DMS79 treated with DMSO at 0.1 percent for 48 hours (cell line): ENCODE measurements around the gene IL1RAPL2.

Experiments
- DNase-seq: peaks from one replicate; lab custom pipeline; 2025; lab: John Stamatoyannopoulos, UW

The IL1RAPL2 gene

DNA sequence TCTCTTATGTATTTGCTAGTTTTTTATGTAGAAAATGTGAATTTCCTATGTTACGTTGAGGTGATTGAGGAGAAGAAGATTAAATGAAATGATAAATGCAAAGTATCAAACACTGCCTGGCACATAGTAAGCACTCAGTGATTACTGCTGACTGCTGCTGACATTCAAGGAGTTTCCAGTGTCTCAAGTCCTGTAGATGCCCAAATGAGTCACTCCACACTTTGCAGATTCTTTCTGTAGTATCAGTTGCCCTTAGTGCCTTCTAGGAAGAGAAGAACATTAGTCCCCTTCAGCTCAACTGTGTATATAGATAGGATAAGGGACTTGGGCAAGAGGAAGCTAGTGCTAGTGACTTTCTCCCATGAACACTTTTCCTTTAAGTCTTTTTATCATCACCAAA, 895.0 kb downstream of the IL1RAPL2 start:
- no peak for DNase-seq

DNA sequence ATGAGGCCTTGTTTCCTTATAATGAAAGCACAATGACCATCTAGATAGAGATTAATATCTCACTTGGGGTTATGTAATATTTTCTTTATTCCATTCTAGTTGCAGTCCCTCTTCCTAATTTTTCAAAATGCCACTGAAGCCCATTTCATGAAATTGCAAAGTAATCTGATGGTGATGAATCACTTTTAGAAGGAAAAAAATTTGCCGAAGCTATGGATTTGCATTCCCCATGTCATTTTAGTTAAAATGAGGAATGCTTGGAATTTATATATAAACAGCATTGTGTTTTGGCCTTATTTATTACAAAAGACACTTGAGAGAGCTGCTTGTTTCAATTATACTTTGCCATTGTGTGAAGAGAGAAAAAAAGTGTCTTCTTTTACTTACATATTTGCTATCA, 896.2 kb downstream of the IL1RAPL2 start:
- no peak for DNase-seq

GRCh38 chrX:105463473-105463872, 897.5 kb downstream of the IL1RAPL2 start:
- no peak for DNase-seq

DNA sequence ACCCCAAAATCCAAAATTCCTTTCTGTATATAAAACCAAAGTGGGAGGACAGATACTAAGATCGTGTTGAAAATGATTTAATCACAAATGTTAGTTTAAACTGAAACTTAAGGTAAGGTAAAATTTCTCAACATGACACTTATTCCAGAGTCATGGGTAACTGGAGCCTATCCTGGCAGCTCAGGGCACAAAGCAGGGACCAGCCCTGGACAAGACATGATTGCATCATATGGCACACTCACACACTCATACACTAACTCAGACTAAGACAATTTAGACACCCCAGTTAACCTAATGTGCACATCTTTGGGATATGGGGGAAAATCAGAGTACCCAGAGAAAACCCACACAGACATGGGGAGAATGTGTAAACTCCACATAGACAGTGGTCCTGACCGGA, 898.6 kb downstream of the IL1RAPL2 start:
- no peak for DNase-seq

DNA sequence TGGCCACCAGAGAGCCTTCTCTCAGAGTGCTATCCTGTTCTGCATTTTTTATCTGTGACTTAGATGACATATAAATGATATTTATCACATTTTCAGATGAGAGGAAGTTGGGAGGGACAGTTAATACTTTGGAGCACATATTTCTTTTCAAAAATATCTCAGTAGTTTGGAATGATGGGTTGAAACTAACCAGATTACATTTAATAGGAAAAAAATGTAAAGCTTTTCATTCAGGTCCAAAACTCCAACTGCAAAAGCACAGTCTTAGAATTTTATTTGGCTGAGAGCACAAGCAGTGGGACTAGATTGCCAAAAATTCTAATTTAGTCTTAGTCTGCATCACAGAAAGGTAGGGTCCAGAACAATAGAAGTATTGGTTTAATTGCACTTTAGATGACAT, 902.7 kb downstream of the IL1RAPL2 start:
- DNase-seq: no peak

DNA sequence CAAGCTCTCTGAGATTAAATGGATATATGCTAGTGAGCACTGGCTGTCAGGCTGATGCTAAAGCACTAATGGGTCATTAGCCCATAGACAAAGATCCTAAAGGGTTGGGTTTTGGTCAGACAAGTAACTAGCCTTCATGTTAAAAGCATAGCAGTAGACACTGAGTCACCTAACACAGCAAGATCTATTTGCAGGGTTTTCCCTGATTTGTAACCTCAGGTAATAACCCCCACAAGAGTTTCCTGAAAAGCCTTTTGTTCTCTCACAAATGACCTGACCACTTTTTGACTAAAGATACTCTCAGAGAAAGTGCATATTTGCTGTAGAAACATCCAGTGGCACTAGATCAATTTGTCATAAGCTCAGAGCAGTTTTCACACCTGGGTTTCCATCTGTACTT, 905.6 kb downstream of the IL1RAPL2 start:
- no peak for DNase-seq

- no peak for DNase-seq
These were observed 909.8 kb downstream of the IL1RAPL2 start for GRCh38 chrX:105475801-105476200.

DNA sequence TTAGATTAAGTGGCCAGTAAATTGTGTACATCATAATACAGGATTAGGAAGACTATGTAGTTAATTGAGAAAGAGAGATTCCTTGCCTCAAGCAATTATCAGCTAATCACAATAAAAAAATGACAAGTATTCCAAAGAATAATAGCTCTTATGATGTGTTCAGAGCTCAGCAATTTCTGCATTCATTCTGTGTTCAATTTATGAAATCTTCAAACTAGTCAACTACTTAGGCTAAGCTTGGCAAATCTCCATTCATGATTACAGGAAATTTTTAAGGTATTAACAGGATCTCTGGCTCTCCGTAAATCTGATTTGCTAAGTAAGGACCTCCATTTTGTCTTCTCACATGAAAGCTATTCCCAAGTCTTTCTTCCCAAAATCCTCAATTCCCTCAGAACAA, 911.4 kb downstream of the IL1RAPL2 start:
- DNase-seq: no peak

GRCh38 chrX:105480646-105481310, 914.8 kb downstream of the IL1RAPL2 start:
- no peak for DNase-seq

GRCh38 chrX:105483011-105483410, 917.0 kb downstream of the IL1RAPL2 start:
- DNase-seq: no peak

DNA sequence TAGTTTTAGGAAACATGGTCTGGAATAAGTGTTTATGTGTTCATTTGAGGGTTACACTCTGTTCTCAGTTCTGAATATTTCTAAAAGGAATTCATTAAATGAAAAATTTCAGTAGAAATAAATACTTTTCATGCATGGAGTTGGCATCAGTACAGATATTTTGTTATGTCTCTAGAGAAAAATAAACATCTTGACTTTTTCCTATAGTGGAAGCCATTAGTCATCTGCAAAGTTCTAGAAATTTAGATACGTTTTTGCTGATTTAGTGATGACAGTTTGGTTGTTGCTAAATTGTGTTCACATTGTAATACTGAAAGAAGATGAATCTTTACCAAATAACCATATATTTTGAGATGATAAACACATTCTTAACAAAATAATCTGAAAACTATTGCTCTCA, 922.7 kb downstream of the IL1RAPL2 start:
- no peak for DNase-seq

- no peak for DNase-seq
These were observed 929.4 kb downstream of the IL1RAPL2 start for GRCh38 chrX:105495376-105495775.

DNA sequence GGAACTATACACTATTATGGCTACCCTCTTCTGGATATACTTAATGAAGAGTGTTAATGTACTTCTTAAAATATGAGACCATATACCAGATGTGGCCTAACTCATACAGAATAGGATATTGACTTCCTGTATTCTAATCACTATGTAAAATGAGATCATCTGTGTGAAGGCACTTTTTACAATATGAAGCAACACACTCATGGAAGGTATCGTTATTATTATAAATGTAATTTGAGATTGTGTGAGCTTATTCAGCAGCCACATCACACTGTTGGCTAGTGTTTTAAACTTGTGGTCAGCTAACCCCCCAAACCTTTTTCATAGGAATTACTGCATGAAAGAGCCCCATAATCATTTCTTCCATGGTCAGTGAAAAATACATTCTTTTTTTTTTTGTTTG, 936.3 kb downstream of the IL1RAPL2 start:
- no peak for DNase-seq

DNA sequence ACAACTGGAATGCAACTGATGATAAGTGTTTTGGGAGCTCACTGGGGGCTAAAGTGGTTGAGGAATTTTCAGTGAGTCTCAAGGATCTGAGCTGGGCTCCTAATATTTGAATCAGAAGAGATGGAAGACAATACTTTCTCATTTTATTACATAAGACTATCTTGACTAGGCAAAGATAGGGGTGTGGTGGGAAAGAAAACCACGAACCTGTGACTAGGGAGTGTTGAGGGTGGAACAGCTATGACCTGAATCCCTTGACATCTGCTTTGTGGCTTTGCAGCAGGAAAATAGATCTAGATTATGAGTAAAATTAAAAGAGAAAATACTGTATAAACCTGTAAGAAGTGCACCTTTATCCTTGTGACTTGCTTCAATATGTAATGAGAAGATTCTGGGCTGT, 949.6 kb downstream of the IL1RAPL2 start:
- DNase-seq: no peak

- no peak for DNase-seq
These were observed 960.4 kb downstream of the IL1RAPL2 start for GRCh38 chrX:105526431-105526830.

DNA sequence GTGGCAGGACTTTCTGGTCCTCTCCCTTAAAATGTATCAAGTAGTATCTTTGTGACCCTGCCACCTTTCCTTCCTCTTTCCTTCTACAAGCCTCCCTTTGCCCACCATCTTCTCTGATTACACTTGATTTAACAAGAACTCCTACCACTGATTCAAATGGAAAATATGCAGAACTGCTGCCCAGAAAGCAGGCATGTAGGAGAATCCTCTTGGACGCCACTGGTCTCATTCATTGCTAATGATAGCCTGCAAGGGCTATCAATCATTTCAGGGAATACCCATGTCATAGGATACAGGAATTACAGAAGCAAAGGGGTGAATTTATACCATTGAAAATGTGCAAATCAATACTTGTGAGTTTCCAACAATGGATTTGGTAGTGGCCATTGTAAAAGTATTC, 961.8 kb downstream of the IL1RAPL2 start:
- DNase-seq: no peak

GRCh38 chrX:105533951-105534350, 968.0 kb downstream of the IL1RAPL2 start:
- no peak for DNase-seq

GRCh38 chrX:105543283-105543682, 977.3 kb downstream of the IL1RAPL2 start:
- no peak for DNase-seq

DNA sequence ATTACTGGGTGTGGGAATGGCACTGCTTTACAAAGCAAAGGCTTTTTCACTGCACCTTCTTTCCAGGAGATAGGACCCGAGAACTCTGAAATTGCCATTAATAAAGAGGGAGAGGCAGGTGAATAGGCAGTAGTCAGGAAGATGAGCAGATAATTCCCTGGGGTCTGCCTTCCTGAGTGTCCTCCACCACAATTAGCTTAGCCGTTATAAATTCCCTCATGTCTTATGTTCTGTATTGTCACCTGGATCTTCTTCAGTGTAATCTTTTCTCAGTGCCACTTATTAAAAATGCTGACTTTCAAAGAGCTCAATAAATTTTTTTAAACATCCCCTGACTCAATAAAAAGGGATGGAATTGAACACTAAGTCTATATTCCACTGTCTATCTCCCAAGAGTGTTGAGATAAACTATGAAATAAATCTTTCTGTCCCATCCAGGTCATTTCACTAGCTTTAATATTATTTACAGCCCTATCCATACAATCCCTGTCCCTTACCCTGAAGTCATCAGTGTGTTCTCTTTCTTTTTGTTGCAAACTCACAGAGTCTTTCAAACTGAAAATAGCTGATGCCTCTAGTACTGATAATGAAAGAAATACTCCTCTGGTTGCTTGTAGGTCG, 984.2 kb downstream of the IL1RAPL2 start:
- DNase-seq: no peak

- DNase-seq: no peak
These were observed 986.4 kb downstream of the IL1RAPL2 start for GRCh38 chrX:105552395-105552794.

- no peak for DNase-seq
These were observed 987.1 kb downstream of the IL1RAPL2 start for GRCh38 chrX:105553118-105553517.

DNA sequence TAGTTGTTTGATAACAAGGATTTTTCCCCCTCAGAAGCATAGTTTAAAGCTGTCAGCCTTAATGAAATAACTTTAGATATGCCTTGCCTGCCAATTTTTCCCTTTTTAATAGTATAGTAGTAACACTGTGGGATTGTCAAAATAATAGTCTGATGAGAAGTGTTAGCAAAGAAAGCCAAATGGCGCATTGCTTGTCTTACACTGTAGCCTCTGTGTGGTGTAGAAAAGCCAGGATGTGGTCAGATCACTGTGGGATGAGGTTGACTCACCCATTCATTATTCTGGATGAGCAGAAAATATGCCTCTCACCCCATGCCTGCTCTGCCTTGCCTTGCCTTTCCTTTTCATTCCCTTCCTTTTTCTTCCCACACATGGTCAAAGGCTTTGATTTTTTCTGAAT, 998.5 kb downstream of the IL1RAPL2 start:
- no peak for DNase-seq

- no peak for DNase-seq
These were observed 999.9 kb downstream of the IL1RAPL2 start for GRCh38 chrX:105565856-105566255.

- no peak for DNase-seq
These were observed 1001.1 kb downstream of the IL1RAPL2 start for GRCh38 chrX:105567082-105567481.
